Measurements from ENCODE around the gene KPNA2.
"Not testable (repeated sequence)": the region's sequence is repeated elsewhere in the genome, so short reads cannot be mapped to it uniquely, and the experiment has no call there.

KPNA2 gene

DNA sequence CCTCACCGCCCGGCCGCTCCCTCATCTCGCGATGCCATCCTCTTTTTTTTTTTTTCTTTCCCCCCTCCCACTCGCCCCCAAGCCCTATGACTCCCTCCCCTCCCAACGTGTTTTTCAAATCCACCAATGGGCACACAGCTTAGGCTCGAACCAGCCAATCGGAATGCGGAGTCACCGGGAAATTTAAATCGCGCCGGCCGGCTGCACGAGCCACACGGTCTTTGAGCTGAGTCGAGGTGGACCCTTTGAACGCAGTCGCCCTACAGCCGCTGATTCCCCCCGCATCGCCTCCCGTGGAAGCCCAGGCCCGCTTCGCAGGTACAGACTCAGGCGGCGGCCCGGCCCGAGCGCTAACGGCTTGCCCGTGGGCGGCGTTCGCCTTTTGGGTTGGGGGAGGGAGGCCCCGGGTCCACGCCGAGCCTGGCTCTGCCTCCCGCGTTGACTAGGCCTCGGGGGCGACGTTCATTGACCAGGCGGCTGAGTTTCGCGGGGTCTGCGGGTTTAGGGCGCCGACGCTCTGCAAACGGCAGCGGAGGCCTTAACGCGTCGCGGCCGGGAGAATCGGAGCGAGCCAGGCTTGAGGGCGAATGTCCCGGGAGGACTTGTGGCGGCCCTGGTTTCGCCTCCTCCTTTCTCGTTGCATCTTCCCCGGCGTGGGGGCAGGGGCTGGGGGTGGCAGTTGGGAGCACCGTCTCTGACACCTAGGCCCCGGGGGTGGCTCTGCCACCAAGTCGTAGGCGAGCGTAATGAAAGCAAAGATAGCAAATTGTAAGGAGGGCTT is at the start of gene KPNA2:
TSS of gene KPNA2 (plus strand) at position 213 of the 781 bp plus-strand sequence. CDS start 1,398 bp downstream, outside the sequence.
- peak; percentile 74 to 81 for DNase-seq (ENCODE audit: low read depth in 2 of 2)

DNA sequence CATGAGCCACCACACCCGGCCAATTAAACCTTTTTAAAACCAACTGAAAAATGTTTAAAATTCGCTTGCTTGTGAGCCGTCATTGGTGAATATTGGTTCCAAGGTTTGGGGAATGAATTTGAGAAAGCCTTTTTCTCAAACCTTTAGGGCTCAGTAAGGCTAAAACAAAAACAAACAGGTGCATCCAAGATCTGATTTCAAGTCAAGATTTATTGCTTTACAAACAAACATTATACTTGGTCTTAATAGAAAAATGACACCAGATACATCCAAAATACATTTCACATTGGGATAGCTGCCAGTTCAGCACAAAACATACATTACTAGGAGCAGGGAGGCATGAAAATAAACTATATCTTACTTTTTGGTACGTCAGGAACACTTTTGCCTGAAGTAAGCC is 44.6 kb upstream of the KPNA2 start:
- DNase-seq (ENCODE audit: low read depth in 2 of 2), result no peak

DNA sequence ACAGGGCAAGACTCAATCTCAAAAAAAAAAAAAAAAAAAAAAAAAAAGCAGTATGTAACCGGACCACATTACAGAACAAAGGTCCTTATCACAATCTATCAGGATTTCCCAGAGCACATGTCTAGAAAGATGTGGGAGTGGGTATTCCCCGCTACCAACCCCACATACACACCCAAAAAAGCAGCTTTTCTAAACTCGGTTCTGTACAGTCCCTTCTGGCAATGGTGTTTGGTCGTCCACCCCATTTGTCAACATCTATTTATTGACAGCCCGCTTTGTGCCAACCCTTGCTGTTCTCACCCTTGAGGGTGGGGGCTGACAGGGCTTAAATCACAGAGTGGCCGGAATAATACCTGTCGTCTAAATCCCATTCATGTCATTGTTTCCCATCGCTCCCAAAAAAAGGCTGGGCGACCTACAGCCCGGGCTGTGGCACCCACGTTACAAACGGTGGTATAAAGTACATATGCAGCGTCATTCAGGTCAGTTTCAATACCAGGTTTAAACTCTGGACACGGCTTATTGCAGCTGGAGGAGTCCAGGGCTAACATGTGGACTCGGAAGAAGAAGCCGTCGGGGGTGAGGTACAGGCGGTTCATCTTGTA is 42.9 kb upstream of the KPNA2 start:
- no peak for DNase-seq (ENCODE audit: low read depth in 2 of 2)

DNA sequence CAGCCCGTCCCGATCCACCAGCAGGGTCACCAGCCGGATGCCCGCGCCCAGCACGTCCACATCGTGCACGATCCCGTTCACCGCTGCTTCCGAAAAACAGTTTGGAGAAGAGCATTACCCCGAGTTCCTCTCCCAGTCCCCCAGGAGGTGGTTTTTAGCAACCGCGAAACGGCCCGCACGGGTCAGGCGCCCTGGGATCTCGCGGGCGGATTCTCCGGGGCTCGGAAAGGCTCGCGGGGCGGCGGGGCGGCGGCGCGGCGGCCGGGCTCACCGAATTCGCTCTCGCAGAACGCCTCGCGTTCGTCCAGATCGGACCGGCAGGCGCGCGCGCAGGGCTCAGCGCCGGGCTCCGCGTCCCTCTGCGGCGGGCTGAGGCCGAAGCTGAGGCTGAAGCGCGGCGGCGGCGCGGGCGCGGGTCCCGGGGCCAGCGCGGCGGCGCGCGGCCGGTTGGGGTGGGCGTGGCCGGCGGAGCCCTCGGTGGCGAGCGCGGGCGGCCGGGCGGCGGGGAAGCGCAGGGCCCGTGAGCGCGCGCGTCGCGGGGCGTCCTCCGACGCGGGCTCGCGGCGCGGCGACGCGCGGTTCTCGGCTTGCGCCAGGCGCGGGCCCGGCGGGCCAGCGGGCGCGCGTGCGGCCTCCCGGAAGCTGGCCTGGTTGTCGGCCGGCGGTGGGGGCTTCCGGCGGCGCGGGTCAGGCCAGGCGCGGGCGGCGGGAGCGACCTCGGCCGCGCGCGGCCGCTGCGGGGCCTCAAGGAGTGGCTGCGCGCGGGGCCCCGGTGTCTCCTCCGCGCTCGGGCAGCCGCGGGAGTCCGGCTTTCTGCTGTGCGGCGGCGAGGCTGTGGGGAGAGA is 42.2 kb upstream of the KPNA2 start:
- DNase-seq (ENCODE audit: low read depth in 2 of 2), result peak; percentile 47 to 49

DNA sequence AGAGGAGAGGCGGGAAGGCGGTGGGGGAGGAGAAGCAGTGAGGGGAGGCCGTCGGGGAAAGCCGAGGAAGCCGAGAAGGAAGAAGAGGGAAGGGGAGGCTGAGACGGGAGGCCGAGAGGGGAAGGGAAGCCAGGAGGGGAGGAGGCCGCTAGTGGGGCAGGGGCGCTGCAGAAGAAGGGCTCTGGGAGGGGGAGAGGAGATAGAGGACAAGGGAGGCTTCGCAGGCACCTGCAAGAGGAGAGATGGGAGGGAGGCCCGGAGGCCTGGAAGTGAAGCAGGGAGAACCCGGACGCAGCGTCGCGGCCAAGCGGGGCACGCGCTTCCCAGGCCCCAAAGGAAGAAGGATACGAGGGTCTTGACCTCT is 41.6 kb upstream of the KPNA2 start:
- no peak for DNase-seq (ENCODE audit: low read depth in 2 of 2)

DNA sequence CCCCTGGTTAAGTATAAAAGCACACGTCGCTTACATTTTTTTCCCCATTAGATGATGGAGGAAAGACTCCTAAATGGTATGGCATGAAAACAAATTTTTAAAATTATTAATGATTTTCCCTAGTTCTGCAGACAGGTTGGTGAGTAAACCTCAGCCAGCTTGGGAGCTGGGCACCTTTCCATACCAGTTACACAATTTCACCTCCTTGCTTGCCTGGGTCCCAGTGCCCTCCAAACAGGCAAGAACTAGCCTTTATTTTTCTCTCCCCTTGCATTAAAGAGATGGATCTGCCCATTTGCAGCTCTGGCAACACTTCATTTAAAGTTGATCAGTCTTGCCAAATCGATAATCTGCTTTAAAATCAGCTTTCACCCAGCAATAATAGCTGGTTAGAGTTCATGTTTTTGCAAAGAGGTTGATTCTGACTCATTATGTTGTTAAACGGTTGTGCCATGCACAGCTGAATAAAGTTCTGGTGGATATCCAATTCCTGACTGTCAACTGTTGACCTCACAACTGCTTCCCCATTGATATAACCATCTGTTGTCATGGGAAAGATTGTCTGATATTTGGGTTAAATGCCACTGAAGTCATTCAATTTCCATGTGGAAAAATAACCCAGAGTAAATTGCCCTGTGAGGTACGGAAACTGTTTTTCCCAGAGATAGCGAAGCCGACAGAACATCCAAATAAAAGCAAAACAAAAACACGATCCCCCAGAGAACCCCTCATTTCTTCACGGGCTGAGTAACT is 40.5 kb upstream of the KPNA2 start:
- DNase-seq (ENCODE audit: low read depth in 2 of 2), result no peak

DNA sequence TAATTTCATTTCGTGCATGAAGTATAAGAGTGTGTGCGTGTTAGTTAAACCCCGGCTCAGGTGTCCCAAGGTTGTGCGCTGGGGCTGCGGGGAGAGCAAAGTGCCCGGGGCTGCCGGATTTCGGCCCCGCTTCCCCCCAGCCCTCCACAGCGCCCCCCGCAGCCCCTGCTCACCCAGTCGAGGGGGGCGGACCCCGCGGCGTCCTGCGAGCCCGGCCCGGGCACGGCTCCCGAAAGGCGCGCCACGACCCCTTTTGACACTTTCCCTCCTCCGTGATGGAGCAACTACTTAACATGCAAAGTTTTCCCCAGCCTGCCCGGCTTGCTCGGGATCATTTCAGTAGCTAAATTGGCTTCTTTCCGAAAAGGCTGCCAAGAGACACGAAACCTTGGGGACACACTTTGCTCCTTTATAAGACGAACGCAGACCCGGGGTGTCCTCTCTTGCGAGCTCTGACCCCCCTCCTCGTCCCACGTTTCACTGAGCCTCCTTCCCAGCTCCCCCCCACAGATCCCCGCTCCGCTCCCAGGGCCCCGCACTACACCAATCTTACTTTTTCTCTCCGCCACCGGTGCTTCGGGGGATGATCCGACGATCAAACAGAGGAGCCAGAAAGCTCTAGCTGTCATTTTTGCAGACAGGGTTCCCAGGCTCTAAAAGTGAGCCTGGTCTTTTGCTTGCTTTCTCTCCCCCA is 39.8 kb upstream of the KPNA2 start:
- no peak for DNase-seq (ENCODE audit: low read depth in 2 of 2)

DNA sequence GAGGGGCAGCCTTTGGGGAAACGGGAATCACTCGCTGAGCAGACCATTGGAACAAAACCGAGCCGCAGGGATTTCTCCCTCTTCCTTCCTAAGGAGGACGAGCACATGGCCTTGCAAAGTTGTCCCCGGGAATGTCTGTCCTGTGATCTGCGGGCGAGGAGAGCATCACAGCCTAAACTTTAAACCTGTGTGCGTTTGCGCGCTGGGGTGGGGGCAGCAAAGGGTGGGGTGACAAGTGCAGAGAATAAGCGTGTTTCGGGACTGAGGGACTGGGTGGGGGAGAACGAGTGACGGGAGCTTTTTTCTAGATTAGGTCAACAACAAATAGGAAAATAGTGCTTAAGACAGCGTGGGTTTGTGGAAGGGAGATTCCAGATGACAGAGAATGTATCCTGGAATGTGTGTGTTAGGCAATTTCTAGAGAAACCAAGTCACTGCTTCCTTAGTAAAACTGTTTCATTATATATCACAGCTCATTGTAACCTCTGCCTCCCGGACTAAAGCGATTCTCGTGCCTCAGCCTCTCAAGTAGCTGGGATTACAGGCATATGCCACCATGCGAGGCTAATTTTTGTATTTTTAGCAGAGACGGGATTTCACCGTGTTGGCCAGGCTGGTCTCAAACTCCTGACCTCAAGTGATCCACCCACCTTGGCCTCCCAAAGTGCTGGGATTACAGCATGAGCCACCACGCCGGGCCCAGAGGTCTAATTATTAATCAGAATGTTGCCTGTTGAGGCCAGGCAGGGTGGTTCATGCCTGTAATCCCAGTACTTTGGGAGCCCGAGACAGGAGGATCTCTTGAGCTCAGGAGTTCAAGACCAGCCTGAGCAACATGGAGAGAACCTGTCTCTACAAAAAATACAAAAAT is 39.0 kb upstream of the KPNA2 start, which contains the start of gene C17orf58:
TSS of gene C17orf58 (minus strand) at position 169 of the 871 bp plus-strand sequence. CDS start 271 bp downstream, outside the sequence.
- DNase-seq (ENCODE audit: low read depth in 2 of 2), result not testable (repeated sequence)

DNA sequence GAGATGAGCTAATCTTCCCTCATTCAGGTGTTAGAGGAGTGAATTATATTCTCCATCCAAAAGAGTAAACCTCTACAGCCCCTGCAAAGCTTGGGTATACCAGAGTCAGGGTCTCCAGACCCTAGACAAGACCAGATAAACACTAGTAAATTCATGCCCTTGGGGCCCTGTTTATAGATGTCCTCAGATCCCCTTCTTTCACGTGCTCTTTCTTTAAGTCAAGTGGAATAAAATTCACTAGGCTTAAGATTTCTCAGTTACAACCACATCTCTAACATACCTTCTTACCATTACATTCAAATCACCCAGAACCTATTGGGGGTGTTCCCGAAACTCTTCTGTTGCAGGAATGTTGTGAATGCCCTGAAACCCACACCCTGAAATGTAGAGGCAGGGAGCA is 37.1 kb upstream of the KPNA2 start:
- DNase-seq (ENCODE audit: low read depth in 2 of 2), result no peak

DNA sequence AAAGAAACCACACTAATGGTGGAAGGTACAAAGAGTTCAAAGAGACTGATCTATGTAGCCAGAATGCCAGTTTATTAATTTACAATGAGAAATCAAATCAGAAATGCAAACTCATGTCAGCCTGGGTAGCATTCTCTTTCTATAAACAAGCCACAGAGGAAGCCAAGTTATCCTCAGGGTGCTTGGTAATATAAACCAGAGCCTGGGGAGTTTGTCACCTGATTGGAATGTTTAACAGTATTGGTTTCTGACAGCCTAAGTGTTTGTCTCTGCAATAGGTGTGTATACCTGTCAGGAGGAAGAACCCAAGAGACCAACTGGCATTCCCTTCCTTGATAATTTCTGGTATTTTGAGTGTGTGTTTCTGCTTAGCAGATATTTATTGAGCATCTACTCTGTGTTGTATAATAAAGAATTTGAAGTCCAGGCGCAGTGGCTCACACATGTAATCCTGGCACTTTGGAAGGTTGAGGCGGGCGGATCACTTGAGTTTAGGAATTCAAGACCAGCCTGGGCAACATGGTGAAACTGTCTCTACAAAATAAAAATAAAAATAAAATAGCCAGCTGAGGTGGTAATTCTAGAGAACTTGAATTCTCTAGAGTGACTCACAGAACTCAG is 36.1 kb upstream of the KPNA2 start:
- DNase-seq (ENCODE audit: low read depth in 2 of 2), result no peak

DNA sequence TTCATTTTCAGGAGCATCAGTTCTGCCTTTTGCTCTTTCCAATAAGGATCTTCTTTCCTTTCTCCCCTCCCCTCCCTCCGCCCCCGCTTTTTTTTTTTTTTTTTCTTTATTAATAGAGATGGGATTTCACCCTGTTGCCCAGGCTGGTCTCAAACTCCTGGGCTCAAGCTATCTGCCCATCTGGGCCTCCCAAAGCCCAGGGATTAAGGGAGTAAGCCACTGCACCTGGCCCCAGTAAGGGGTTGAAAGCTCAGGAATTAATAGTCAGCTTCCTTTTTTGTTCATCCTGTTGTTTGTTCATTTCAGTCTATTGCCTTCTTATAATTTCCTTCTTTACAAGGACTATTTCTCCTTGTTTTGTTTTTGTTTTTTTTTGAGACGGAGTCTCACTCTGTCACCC is 31.3 kb upstream of the KPNA2 start:
- no peak for DNase-seq (ENCODE audit: low read depth in 2 of 2)

DNA sequence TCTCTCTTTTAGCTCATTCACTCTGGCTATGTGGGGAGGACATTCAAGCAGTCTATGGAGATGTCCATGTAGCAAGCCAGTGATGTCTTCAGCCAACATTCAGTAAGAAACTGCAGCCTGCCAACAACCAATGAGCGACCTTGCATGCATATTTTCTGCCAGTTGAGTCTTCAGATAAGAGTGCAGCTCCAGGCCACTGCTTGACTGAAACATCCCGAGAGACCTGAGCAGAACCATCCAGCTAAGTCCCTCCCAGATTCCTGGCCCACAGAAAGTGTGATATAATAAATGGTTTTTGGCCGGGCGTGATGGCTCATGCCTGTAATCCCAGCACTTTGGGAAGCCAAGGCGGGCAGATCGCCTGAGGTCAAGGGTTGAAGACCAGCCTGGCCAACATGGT is 28.7 kb upstream of the KPNA2 start:
- DNase-seq (ENCODE audit: low read depth in 2 of 2), result no peak

DNA sequence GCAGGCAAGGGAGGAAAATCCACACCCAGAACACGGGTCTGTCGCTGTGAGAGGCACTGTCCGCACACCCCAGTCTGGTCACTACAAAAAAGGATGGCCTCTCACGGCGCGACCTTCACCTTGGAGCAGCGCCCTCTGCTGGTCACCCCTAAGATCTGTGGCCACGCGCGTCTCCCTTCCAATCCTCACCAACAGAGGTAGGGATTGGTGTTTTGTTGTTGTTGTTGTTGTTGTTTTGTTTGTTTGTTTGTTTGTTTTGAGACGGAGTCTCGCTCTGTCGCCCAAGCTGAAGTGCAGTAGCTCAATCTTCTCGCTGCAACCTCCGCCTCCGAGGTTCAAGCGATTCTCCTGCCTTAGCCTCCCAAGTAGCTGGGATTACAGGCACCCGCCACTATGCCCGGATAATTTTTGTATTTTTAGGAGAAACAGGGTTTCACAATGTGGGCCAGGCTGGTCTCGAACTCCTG is 24.3 kb upstream of the KPNA2 start:
- DNase-seq (ENCODE audit: low read depth in 2 of 2), result peak; percentile 24 to 31

DNA sequence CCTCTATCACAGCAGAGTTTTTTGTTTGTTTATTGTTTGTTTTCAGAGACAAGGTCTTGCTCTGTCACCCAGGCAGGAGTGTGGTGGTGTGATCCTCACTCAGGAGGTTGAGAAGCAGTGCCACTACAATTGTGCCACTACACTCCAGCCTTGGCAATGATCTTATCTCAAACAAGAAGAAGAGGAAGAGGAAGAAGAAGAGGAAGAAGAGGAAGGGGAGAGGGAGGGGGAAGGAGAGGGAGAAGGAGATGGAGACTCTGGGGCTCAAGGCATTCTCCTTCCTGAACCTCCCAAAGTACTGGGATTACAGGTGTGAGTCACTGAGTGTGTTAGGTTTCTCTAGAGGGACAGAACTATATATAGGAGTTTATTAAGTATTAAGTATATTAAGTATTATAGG is 22.1 kb upstream of the KPNA2 start:
- DNase-seq (ENCODE audit: low read depth in 2 of 2), result no peak

DNA sequence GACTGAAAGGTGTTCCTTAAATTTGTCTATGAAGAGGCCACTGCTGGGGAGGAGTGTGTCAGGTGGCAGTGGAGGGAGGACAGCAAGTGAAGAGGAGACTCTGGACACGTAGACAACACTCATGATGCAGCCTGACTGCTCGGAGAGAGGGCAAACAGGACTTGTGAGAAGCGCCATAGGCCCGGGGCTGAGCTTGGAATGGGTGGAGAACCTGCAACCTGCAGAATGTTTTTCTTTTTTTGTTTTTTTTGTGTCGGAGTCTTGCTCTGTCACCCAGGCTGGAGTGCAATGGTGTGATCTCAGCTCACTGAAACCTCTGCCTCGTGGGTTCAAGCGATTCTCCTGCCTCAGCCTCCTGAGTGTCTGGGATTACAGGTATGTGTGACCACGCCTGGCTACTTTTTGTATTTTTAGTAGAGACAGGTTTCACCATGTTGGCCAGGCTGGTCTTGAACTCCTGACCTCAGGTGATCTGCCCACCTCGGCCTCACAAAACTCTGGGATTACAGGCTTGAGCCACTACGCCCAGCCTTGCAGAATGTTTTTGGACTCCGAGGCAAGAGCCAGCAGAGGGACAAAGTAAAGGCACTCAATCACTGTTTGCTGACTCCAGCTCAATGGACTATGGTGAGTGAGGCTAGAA is 20.3 kb upstream of the KPNA2 start:
- no peak for DNase-seq (ENCODE audit: low read depth in 2 of 2)

DNA sequence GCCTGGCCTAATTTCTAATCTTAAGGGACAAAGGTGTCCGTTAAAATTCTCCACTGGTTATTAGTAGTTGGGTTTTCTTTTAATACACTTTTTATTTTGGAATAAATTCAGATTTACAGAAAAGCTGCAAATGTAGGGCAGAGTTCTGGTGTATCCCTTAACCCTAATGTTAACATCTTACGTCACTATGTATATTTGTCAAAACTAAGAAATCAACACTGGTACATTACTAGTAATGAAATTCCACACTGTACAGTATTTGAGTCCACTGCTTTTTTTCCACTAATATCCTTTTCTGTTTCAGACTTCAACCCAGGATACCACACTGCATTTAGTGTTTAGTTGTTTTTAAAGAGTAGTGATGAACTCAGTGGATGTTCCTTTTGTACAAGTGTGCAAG is 18.7 kb upstream of the KPNA2 start:
- no peak for DNase-seq (ENCODE audit: low read depth in 2 of 2)

DNA sequence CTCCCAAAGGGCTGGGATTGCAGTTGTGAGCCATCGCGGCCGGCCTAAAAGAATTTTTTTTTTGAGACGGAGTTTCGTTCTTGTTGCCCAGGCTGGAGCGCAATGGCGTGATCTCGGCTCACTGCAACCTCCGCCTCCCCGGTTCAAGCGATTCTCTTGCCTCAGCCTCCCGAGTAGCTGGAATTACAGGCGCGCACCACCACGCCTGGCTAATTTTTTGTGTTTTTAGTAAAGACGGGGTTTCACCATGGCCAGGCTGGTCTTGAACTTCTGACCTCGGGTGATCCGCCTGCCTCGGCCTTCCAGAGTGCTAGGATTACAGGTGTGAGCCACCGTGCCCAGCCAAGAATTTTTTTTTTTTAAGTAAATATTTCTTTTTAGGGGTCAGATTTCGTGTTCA is 17.0 kb upstream of the KPNA2 start:
- not testable (repeated sequence) for DNase-seq (ENCODE audit: low read depth in 2 of 2)

DNA sequence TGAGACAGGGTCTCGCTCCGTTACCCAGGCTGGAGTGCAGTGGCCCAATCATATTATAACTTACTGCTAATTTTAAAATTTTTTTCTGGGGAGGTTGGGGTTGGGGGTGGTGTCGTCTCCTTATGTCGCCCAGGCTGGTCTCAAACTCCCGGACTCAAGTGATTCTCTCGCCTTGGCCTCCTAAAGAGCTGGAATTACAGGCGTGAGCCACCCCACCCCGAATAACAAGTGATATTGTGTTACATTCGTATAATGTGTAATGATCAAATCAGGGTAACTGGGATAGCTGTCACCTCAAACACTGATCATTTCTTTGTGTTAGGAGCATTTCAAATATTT is 16.2 kb upstream of the KPNA2 start:
- no peak for DNase-seq (ENCODE audit: low read depth in 2 of 2)

All from stimulated activated CD8-positive, alpha-beta memory T cell treated with anti-CD3 and anti-CD28 coated beads, Interleukin-2, amount 100 ng/mL, for 1 hour (primary cell).